H1 (cell line): ENCODE results near the gene GIPC2. TPM values are rescaled to one million over a fixed set of nuclear protein-coding genes. Genes with fewer than 3 reads are reported as not detected.

ENCODE experiments used
- CTCF ChIA-PET: fragments of 300-600 bp; sonication (Branson Sonifier 250); formaldehyde crosslinking; loops from one replicate; lab custom pipeline; 2021; ENCODE audit not compliant: partially characterized antibody; lab: Charles Lee
- POLR2A ChIA-PET: fragments of 300-600 bp; sonication (Branson Sonifier 250); formaldehyde crosslinking; loops from one replicate; lab custom pipeline; 2021; ENCODE audit warnings: inconsistent platforms; ENCODE audit not compliant: partially characterized antibody; lab: Charles Lee
- DNase-seq, 2 experiments: peaks; one replicate each; pipeline versions ENCODE4 v3.0.0 to v3.0.0-alpha.2; 2010 to 2022; ENCODE audit warnings: low spot score in 2 of 2, low read depth in 1 of 2, mixed read lengths in 1 of 2
- FAIRE-seq: peaks from 2 replicates; lab custom pipeline; 2011; peaks lifted over from hg19 to GRCh38; lab: Jason Lieb, UNC
- H2AFZ ChIP-seq: 2 replicates; pipeline ENCODE4 v1.8.1; 2012; ENCODE audit warnings: low read length, inconsistent platforms
- H2AK5ac ChIP-seq: 2 replicates; pipeline ENCODE4 v1.6.1; 2013; ENCODE audit warnings: low read depth, low read length
- H2BK120ac ChIP-seq: replicated peaks from 2 replicates; pipeline ENCODE3; 2013; ENCODE audit warnings: low read depth, low read length, inconsistent platforms
- H2BK12ac ChIP-seq: 2 replicates; pipeline ENCODE4 v1.6.1; 2013; ENCODE audit warnings: low read depth, low read length
- H2BK15ac ChIP-seq: 2 replicates; pipeline ENCODE4 v1.6.1; 2013; ENCODE audit warnings: low read length
- H2BK20ac ChIP-seq: 2 replicates; pipeline ENCODE4 v1.6.1; 2013; ENCODE audit warnings: low read length
- H2BK5ac ChIP-seq: 2 replicates; pipeline ENCODE4 v1.6.1; 2013; ENCODE audit warnings: low read depth, low read length
- H3K14ac ChIP-seq: 2 replicates; pipeline ENCODE4 v1.6.1; 2013; ENCODE audit warnings: inconsistent platforms; ENCODE audit not compliant: insufficient read length
- H3K18ac ChIP-seq: 2 replicates; pipeline ENCODE4 v1.6.1; 2013; ENCODE audit warnings: low read length; ENCODE audit errors: extremely low read depth
- H3K23ac ChIP-seq: 2 replicates; pipeline ENCODE4 v1.6.1; 2013; ENCODE audit warnings: inconsistent platforms; ENCODE audit not compliant: insufficient read length
- H3K23me2 ChIP-seq: 2 replicates; pipeline ENCODE4 v1.6.1; 2013; ENCODE audit warnings: low read depth, low read length
- H3K27ac ChIP-seq: 2 replicates; pipeline ENCODE4 v1.6.1; 2011; ENCODE audit warnings: low read depth, low read length, inconsistent platforms
- H3K27me3 ChIP-seq, 4 experiments: replicated peaks in 1 of 4; 1 replicate in 1 of 4; 2 replicates in 3 of 4; pipeline versions ENCODE4 v1.6.1 to v1.8.1; 2011 to 2013; ENCODE audit warnings: low read length in 3 of 4, mild to moderate bottlenecking in 3 of 4, inconsistent platforms in 2 of 4, mixed read lengths in 2 of 4, moderate library complexity in 1 of 4; ENCODE audit not compliant: control insufficient read depth in 3 of 4, insufficient read depth in 3 of 4; ENCODE audit errors: extremely low read depth in 1 of 4
- H3K36me3 ChIP-seq, 4 experiments: 2 replicates each; pipeline versions ENCODE4 v1.6.1 to v1.8.1; 2011 to 2013; ENCODE audit warnings: mild to moderate bottlenecking in 4 of 4, low read length in 3 of 4, moderate library complexity in 2 of 4, control low read depth in 1 of 4, inconsistent platforms in 1 of 4; ENCODE audit not compliant: insufficient read depth in 4 of 4, control insufficient read depth in 2 of 4
- H3K4ac ChIP-seq: replicated peaks from 2 replicates; pipeline ENCODE3; 2013; ENCODE audit warnings: low read length, low read depth, mixed read lengths, inconsistent platforms; ENCODE audit not compliant: insufficient read length
- H3K4me1 ChIP-seq, 4 experiments: replicated peaks in 1 of 4; 1 replicate in 1 of 4; 2 replicates in 3 of 4; pipeline versions ENCODE4 v1.6.1 to v1.8.1; 2011 to 2013; ENCODE audit warnings: low read length in 3 of 4, inconsistent platforms in 2 of 4, mixed read lengths in 1 of 4; ENCODE audit not compliant: insufficient read depth in 4 of 4, control insufficient read depth in 3 of 4
- H3K4me2 ChIP-seq, 2 experiments: 2 replicates each; pipeline versions ENCODE4 v1.6.1 to v1.8.1; 2011 to 2013; ENCODE audit warnings: low read depth in 2 of 2, low read length in 2 of 2, control low read depth in 1 of 2, inconsistent platforms in 1 of 2, mild to moderate bottlenecking in 1 of 2; ENCODE audit not compliant: insufficient read depth in 1 of 2
- H3K4me3 ChIP-seq, 4 experiments: fragments of 200-600, 300-600 bp in 1 of 4; sonication (generic), shearing (Covaris generic), sonication (Bioruptor Twin) in 1 of 4; 2 replicates each; pipeline versions ENCODE4 v1.5.1 to v1.8.1; 2011 to 2016; ENCODE audit warnings: low read length in 4 of 4, low read depth in 3 of 4, control low read depth in 2 of 4, inconsistent platforms in 2 of 4, mild to moderate bottlenecking in 2 of 4, mixed read lengths in 1 of 4, moderate library complexity in 1 of 4; ENCODE audit not compliant: insufficient read depth in 2 of 4; ENCODE audit errors: extremely low read depth in 1 of 4
- H3K56ac ChIP-seq: replicated peaks from 2 replicates; pipeline ENCODE3; 2013; ENCODE audit warnings: low read depth, mild to moderate bottlenecking, mixed read lengths, low read length, inconsistent platforms; ENCODE audit not compliant: insufficient read length
- H3K79me1 ChIP-seq: 2 replicates; pipeline ENCODE4 v1.6.1; 2013; ENCODE audit warnings: low read depth, low read length, control low read depth
- H3K79me2 ChIP-seq, 2 experiments: 2 replicates each; pipeline versions ENCODE4 v1.6.1 to v1.8.1; 2012 to 2013; ENCODE audit warnings: low read length in 2 of 2, mild to moderate bottlenecking in 2 of 2, inconsistent platforms in 1 of 2; ENCODE audit not compliant: insufficient read depth in 2 of 2, control insufficient read depth in 1 of 2
- H3K9ac ChIP-seq, 4 experiments: replicated peaks in 1 of 4; 1 replicate in 1 of 4; 2 replicates in 3 of 4; pipeline versions ENCODE4 v1.6.1 to v1.8.1; 2011 to 2013; ENCODE audit warnings: low read depth in 3 of 4, low read length in 3 of 4, control low read depth in 2 of 4, mild to moderate bottlenecking in 2 of 4, moderate library complexity in 2 of 4, inconsistent platforms in 1 of 4; ENCODE audit errors: extremely low read depth in 1 of 4
- H3K9me3 ChIP-seq, 2 experiments: 2 replicates each; pipeline versions ENCODE4 v1.6.1 to v1.8.1; 2012 to 2013; ENCODE audit warnings: mild to moderate bottlenecking in 2 of 2, moderate library complexity in 2 of 2, control low read depth in 1 of 2, inconsistent platforms in 1 of 2, low read depth in 1 of 2, low read length in 1 of 2, mixed read lengths in 1 of 2; ENCODE audit not compliant: insufficient read depth in 2 of 2
- H4K20me1 ChIP-seq, 2 experiments: replicated peaks in 1 of 2; 2 replicates each; pipeline versions ENCODE3 to v1.8.1; 2011 to 2013; ENCODE audit warnings: inconsistent platforms in 2 of 2, low read length in 2 of 2, mild to moderate bottlenecking in 1 of 2; ENCODE audit not compliant: insufficient read depth in 2 of 2, control insufficient read depth in 1 of 2
- H4K5ac ChIP-seq: 2 replicates; pipeline ENCODE4 v1.6.1; 2013; ENCODE audit warnings: low read length, low read depth, mixed read lengths, inconsistent platforms; ENCODE audit not compliant: insufficient read length
- H4K8ac ChIP-seq: 2 replicates; pipeline ENCODE4 v1.8.0; 2013; ENCODE audit warnings: mild to moderate bottlenecking, moderate library complexity, low read length, inconsistent platforms; ENCODE audit not compliant: insufficient read depth; ENCODE audit errors: extremely low read depth
- H4K91ac ChIP-seq: replicated peaks from 2 replicates; pipeline ENCODE3; 2013; ENCODE audit warnings: low read length, mixed read lengths, inconsistent platforms; ENCODE audit not compliant: insufficient read length
- CEBPB ChIP-seq: IDR thresholded peaks from 2 replicates; pipeline ENCODE4 v1.6.1; 2012; ENCODE audit warnings: low read depth, low read length
- WGBS, 2 experiments: shearing (Covaris generic) in 1 of 2; methylation state at CpG; one replicate each; pipeline versions ENCODE4 v1.1.6 to v1.1.7; 2013 to 2015; ENCODE audit warnings: low lambda C conversion rate in 2 of 2, mixed read lengths in 2 of 2, inconsistent platforms in 1 of 2, low coverage in 1 of 2, missing lambda C conversion rate in 1 of 2; ENCODE audit not compliant: insufficient replicate concordance in 2 of 2, insufficient coverage in 1 of 2, insufficient read length in 1 of 2; ENCODE audit errors: extremely low coverage in 1 of 2, missing lambda C conversion rate in 1 of 2; 5-methylcytosine and 5-hydroxymethylcytosine counted together
- polyA plus RNA-seq, 7 experiments: library from polyadenylated mRNA; depleted of rRNA in 3 of 7; stranded (reverse) in 5 of 7; unstranded in 2 of 7; fragments of >200 nt in 5 of 7; fragments of 200-250 nt in 2 of 7; gene quantifications; 1 replicate in 5 of 7; 2 replicates in 1 of 7; 4 replicates in 1 of 7; pipeline versions ENCODE4 v1.2.1 to v1.2.3, GENCODE V29; 2011 to 2013; ENCODE audit warnings: missing spikeins in 2 of 7, mixed read lengths in 2 of 7
- total RNA-seq: library from RNA; stranded (reverse); fragmentation: NEBNext Ultra II Directional; extraction: Animal tissue kit (Norgen Biotek cat#: 25700); gene quantifications from 2 replicates; pipeline ENCODE4 v1.2.1, GENCODE V29; 2021

GIPC2 gene
- total and polyA plus RNA-seq, 2 of the 8 experiments (the other 6 are each of a cell fraction or from before 2014, with no cell fraction given), result 0.29 to 0.69 TPM

DNA sequence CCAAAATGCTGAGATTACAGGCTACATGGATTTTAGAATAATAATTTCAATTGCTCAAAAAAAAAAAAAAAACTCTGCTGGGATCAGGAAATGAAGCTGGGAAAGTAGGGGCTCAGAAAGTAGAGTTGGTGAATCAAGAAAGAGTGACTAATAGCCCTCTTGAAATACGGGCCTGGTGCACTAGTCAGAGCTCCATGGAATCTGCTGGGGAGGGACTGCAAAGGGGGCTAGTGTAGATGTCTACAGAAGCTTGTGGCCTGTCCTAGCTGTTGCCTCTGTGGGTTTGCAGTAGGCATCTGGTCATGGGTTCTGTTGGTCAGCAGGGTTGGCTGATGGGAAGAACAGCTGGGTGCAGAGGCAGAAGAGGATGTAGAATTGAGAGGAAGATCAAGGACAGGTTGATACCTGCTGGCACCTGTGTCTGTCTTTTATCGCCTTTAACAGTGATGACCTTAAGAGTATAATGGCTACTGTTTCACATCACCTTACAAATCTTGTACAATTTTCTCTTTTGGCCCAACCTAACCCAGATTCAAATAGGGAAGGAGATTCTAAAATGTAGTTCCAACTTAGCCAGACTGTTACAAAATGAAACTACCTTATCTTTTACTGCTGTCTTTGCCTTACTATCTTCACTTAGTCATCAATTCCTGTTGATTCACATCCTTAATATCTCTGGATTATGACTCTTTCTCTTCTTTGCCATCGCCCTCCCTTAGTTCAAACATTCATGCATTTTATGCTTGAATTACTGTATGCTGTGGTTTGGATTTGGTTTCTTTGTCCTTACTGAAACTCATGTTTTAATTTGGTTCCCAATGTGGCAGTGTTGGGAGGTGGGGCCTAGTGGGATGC, 126.2 kb downstream of the GIPC2 start:
- Histone ChIP-seq H2BK20ac (no peak overlapping the region), H3K9me3 (no peaks in the 10 kb centered on the region), H2AK5ac (no peak overlapping the region), H4K8ac (no peak overlapping the region), H4K91ac (no peak overlapping the region), H3K23ac (no peak overlapping the region), H3K79me1 (no peaks in the 10 kb centered on the region), H3K9ac (no peak overlapping the region), H3K4me2 (no peak overlapping the region), H3K4ac (no peak overlapping the region), H3K4me1 (no peaks in the 10 kb centered on the region), H4K5ac (no peak overlapping the region), H2BK5ac (no peak overlapping the region), H3K4me3 (no peak overlapping the region), H3K79me2 (no peaks in the 10 kb centered on the region), H2BK15ac (no peak overlapping the region), H2AFZ (no peak overlapping the region), H4K20me1 (no peaks in the 10 kb centered on the region), H3K56ac (no peak overlapping the region), H3K23me2 (no peaks in the 10 kb centered on the region), H3K27me3 (no peaks in the 10 kb centered on the region), H2BK12ac (no peak overlapping the region), H3K18ac (no peak overlapping the region), H3K14ac (no peak overlapping the region), H3K27ac (no peak overlapping the region), H2BK120ac (no peak overlapping the region), H3K36me3 (no peaks in the 10 kb centered on the region)
- no peak for TF ChIP-seq CEBPB
- ChIA-PET POLR2A (no interaction called here), CTCF (interaction anchor here (0.7 to 1.1 kb wide), 3 partner anchors 26 to 246 kb away, joined by 3 read pairs; no protein-coding TSS in a partner anchor)
- FAIRE-seq, result no peak
- DNase-seq, result no peak
- 88% methylated on average over 3 of the region's 3 CpGs; no CpG with 5 or more reads in 1 of the 2 experiments for WGBS, 2 experiments
